Measurements from ENCODE around the gene KDM7A.

Gene KDM7A

GRCh38 chr7:140069298-140069949 lies 107.4 kb downstream of the KDM7A start:
- H3K27ac ChIP-seq (replicated peaks), result no peak overlapping the region
- TF ChIP-seq SPI1 (IDR thresholded peaks at IDR 0.05; ENCODE audit: borderline replicate concordance, low read depth), result no peak
- TF ChIP-seq REST (IDR thresholded peaks at IDR 0.05; ENCODE audit: insufficient replicate concordance, low read depth), result no peak
- no peak for TF ChIP-seq CTCF (IDR thresholded peaks at IDR 0.05; ENCODE audit: insufficient read depth, low read length)
- no peak for TF ChIP-seq POLR2AphosphoS5 (IDR thresholded peaks at IDR 0.05; ENCODE audit: low read depth)
- TF ChIP-seq GABPA (IDR thresholded peaks at IDR 0.05; ENCODE audit: low read depth), result no peak
- peaks cover 5% of the 10 kb centered on the region for H3K27me3 ChIP-seq (ENCODE audit: insufficient read depth, poor library complexity, severe bottlenecking)
- no peak for DNase-seq (ENCODE audit: low read depth in 1 of 2, low spot score in 1 of 2)
- H3K4me3 ChIP-seq (replicated peaks; ENCODE audit: insufficient read depth, low read length), result no peak overlapping the region

- no peak overlapping the region for H3K4me3 ChIP-seq (replicated peaks; ENCODE audit: insufficient read depth, low read length)
- H3K27me3 ChIP-seq (ENCODE audit: insufficient read depth, poor library complexity, severe bottlenecking), result peaks cover 10% of the 10 kb centered on the region
- DNase-seq (ENCODE audit: low read depth in 1 of 2, low spot score in 1 of 2), result no peak
- TF ChIP-seq CTCF (IDR thresholded peaks at IDR 0.05; ENCODE audit: insufficient read depth, low read length) (no peak), POLR2AphosphoS5 (IDR thresholded peaks at IDR 0.05; ENCODE audit: low read depth) (no peak), GABPA (IDR thresholded peaks at IDR 0.05; ENCODE audit: low read depth) (no peak), SPI1 (IDR thresholded peaks at IDR 0.05; ENCODE audit: borderline replicate concordance, low read depth) (no peak)
- no peak overlapping the region for H3K27ac ChIP-seq (replicated peaks)
Observed at GRCh38 chr7:140068033-140068432, 108.8 kb downstream of the KDM7A start.

GRCh38 chr7:140067052-140067451 lies 109.7 kb downstream of the KDM7A start:
- peaks cover 13% of the 10 kb centered on the region for H3K27me3 ChIP-seq (ENCODE audit: insufficient read depth, poor library complexity, severe bottlenecking)
- DNase-seq (ENCODE audit: low read depth in 1 of 2, low spot score in 1 of 2), result no peak
- no peak overlapping the region for H3K27ac ChIP-seq (replicated peaks)
- no peak overlapping the region for H3K4me3 ChIP-seq (replicated peaks; ENCODE audit: insufficient read depth, low read length)
- TF ChIP-seq GABPA (IDR thresholded peaks at IDR 0.05; ENCODE audit: low read depth) (no peak), CTCF (IDR thresholded peaks at IDR 0.05; ENCODE audit: insufficient read depth, low read length) (no peak)

- Histone ChIP-seq H3K4me3 (replicated peaks; ENCODE audit: insufficient read depth, low read length) (peak within 1 kb of the TSS; percentile 52), H3K27ac (replicated peaks) (no peak within 1 kb of the TSS), H3K27me3 (ENCODE audit: insufficient read depth, poor library complexity, severe bottlenecking) (peaks cover 19% of the 10 kb centered on the region)
- no peak for TF ChIP-seq GABPA (IDR thresholded peaks at IDR 0.05; ENCODE audit: low read depth)
- no peak for TF ChIP-seq CTCF (IDR thresholded peaks at IDR 0.05; ENCODE audit: insufficient read depth, low read length)
- TF ChIP-seq SPI1 (IDR thresholded peaks at IDR 0.05; ENCODE audit: borderline replicate concordance, low read depth), result no peak
- TF ChIP-seq POLR2AphosphoS5 (IDR thresholded peaks at IDR 0.05; ENCODE audit: low read depth), result no peak
- TF ChIP-seq REST (IDR thresholded peaks at IDR 0.05; ENCODE audit: insufficient replicate concordance, low read depth), result no peak
- peak; percentile 63 to 72 for DNase-seq (ENCODE audit: low read depth in 1 of 2, low spot score in 1 of 2)
Observed at GRCh38 chr7:140062528-140063299, 114.1 kb downstream of the KDM7A start, which contains the start of gene PARP12. Gene PARP12 (minus strand): TSS chr7:140062951. CDS start chr7:140062847, 104 bp downstream.
